Measurements from ENCODE around the gene GON7.

GON7 gene, protein sequence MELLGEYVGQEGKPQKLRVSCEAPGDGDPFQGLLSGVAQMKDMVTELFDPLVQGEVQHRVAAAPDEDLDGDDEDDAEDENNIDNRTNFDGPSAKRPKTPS

DNA sequence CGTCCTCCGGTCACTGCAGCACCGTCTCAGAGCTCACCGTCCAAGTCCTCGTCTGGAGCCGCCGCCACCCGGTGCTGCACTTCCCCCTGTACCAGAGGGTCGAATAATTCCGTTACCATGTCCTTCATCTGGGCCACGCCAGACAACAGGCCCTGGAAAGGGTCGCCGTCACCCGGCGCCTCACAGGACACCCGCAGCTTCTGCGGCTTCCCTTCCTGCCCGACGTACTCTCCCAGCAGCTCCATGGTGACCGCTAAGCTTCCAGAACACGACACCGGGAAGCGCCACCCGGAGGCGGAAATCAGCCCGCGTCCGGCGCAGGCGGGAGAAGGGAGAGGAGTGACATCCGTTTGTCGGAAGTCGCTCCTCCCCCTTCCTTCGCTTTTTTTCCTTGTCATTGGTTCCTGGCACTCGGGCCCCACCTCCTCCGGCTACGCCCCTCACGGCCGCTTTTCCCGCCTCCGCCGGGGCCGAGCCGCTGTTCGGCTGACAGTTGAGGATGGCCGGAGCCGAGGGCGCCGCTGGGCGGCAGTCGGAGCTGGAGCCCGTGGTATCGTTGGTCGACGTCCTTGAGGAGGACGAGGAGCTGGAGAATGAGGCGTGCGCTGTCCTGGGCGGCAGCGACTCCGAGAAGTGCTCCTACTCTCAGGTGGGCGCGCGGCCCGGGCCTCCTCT lies at the start of gene GON7, which contains the start of gene UBR7:
Gene GON7, minus strand, starts transcription at position 273 of the 675 bp plus-strand sequence. Its CDS starts 28 bp downstream, at position 245.
Gene UBR7, plus strand, starts transcription at position 464 of the 675 bp plus-strand sequence. Its CDS starts 36 bp downstream, at position 500.
- H3K79me2 ChIP-seq (ENCODE audit: insufficient read depth, low read length), result peaks cover 80% of the 10 kb centered on the region
- H4K20me1 ChIP-seq (ENCODE audit: low read depth, low read length), result peaks cover 23% of the 10 kb centered on the region; the same call in 1 of the 2 replicates
- H3K27ac ChIP-seq (ENCODE audit: low read depth, low read length), result peak within 1 kb of the TSS; percentile 75

DNA sequence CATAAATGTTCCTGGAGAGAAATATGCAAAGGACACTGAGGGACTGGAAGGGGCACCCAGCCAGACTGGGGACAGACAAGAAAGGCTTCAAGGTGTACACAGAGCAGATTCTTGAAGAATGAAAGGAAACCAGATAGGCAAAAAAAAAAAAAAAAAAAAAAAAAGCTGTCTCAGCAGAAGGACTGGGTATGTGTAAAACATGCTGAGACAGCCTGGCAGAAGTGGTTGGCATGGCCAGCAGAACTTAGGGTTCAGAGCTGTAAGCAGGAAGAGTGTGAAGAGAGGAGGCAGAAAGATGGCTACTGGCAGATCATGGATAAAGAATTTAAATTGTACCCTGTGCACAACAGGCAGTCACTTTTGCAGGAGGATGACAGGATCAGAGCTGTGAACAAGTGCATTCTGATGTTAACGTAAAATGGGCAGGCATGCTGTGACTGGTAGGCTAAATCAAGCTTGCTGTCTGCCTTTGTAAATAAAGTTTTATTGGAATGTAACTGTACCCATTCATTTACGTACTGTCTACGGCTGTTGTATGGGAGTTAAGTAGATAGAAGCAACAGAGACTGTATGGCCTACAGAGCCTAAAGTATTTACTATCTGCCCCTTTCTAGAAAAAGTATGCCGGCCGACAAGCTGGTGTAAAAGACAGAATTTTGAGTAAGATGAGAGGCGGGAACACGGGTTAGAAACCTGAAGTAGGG lies 42.4 kb upstream of the GON7 start:
- Histone ChIP-seq H3K9me2 (replicated peaks; ENCODE audit: insufficient read depth, low read length) (no peaks in the 10 kb centered on the region), H3F3A (ENCODE audit: insufficient read depth) (no peaks in the 10 kb centered on the region), H3K4me2 (ENCODE audit: low read depth, low read length, poor library complexity, severe bottlenecking) (no peak overlapping the region), H3K4me3 (ENCODE audit: insufficient read depth, low read length, poor library complexity, severe bottlenecking) (no peak overlapping the region), H3K27me3 (ENCODE audit: low read length) (no peaks in the 10 kb centered on the region), H3K27ac (ENCODE audit: low read depth, low read length) (no peak overlapping the region), H4K20me1 (ENCODE audit: low read depth, low read length) (no peaks in the 10 kb centered on the region), H3K9me3 (ENCODE audit: insufficient read depth, low read length) (no peaks in the 10 kb centered on the region), H3K79me2 (ENCODE audit: insufficient read depth, low read length) (no peaks in the 10 kb centered on the region), H2AFZ (ENCODE audit: low read depth, low read length, severe bottlenecking) (no peak overlapping the region), H3K36me3 (ENCODE audit: low read length) (peaks cover 17% of the 10 kb centered on the region; the same call in 1 of the 2 replicates), H3K9ac (ENCODE audit: low read length) (no peak overlapping the region)
- TF ChIP-seq EZH2phosphoT487 (conservative IDR thresholded peaks at IDR 0.05; ENCODE audit: low read length), result no peak
- TF ChIP-seq, protein P1, sequence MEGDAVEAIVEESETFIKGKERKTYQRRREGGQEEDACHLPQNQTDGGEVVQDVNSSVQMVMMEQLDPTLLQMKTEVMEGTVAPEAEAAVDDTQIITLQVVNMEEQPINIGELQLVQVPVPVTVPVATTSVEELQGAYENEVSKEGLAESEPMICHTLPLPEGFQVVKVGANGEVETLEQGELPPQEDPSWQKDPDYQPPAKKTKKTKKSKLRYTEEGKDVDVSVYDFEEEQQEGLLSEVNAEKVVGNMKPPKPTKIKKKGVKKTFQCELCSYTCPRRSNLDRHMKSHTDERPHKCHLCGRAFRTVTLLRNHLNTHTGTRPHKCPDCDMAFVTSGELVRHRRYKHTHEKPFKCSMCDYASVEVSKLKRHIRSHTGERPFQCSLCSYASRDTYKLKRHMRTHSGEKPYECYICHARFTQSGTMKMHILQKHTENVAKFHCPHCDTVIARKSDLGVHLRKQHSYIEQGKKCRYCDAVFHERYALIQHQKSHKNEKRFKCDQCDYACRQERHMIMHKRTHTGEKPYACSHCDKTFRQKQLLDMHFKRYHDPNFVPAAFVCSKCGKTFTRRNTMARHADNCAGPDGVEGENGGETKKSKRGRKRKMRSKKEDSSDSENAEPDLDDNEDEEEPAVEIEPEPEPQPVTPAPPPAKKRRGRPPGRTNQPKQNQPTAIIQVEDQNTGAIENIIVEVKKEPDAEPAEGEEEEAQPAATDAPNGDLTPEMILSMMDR (IDR thresholded peaks at IDR 0.05; ENCODE audit: insufficient read depth, low read length, poor library complexity, severe bottlenecking), result no peak

More for the DNA sequence above, at the start of gene GON7, which contains the start of gene UBR7:
- peak within 1 kb of the TSS; percentile 92 for H3K9ac ChIP-seq (ENCODE audit: low read length)
- peak within 1 kb of the TSS; percentile 85 for H3K4me2 ChIP-seq (ENCODE audit: low read depth, low read length, poor library complexity, severe bottlenecking)
- H2AFZ ChIP-seq (ENCODE audit: low read depth, low read length, severe bottlenecking), result peak within 1 kb of the TSS; percentile 84
- H3K9me3 ChIP-seq (ENCODE audit: insufficient read depth, low read length), result no peaks in the 10 kb centered on the region
- H3K27me3 ChIP-seq (ENCODE audit: low read length), result no peaks in the 10 kb centered on the region
- no peaks in the 10 kb centered on the region for H3K9me2 ChIP-seq (replicated peaks; ENCODE audit: insufficient read depth, low read length)
- peak within 1 kb of the TSS; percentile 98 for H3K4me3 ChIP-seq (ENCODE audit: insufficient read depth, low read length, poor library complexity, severe bottlenecking)
- TF ChIP-seq, protein P1 (IDR thresholded peaks at IDR 0.05; ENCODE audit: insufficient read depth, low read length, poor library complexity, severe bottlenecking), result no peak
- TF ChIP-seq EZH2phosphoT487 (conservative IDR thresholded peaks at IDR 0.05; ENCODE audit: low read length), result no peak
- H3K36me3 ChIP-seq (ENCODE audit: low read length), result peaks cover 19% of the 10 kb centered on the region; the same call in 1 of the 2 replicates
- H3F3A ChIP-seq (ENCODE audit: insufficient read depth), result peaks cover 41% of the 10 kb centered on the region

DNA sequence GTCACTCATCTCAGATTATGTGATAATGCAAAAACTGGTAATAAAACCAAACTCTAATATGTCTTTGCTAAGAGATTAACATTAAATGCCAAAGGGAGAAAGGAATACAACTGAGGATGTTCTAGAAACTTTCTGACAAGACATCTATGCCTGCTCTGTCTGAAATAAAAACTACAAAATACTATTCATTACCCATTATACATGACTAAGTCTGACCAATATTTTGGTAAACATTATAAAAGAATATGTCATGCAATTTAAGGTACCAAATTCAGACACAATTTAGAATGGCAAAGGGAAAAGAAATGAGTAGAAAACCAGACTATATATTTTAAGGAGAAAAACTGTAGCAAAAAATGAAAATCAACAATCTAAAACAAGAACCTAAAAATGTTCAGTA lies 39.7 kb upstream of the GON7 start:
- Histone ChIP-seq H4K20me1 (ENCODE audit: low read depth, low read length) (no peaks in the 10 kb centered on the region), H3K27ac (ENCODE audit: low read depth, low read length) (no peak overlapping the region), H3K9me3 (ENCODE audit: insufficient read depth, low read length) (no peaks in the 10 kb centered on the region), H2AFZ (ENCODE audit: low read depth, low read length, severe bottlenecking) (no peak overlapping the region), H3F3A (ENCODE audit: insufficient read depth) (no peaks in the 10 kb centered on the region), H3K9me2 (replicated peaks; ENCODE audit: insufficient read depth, low read length) (no peaks in the 10 kb centered on the region), H3K79me2 (ENCODE audit: insufficient read depth, low read length) (no peaks in the 10 kb centered on the region), H3K4me2 (ENCODE audit: low read depth, low read length, poor library complexity, severe bottlenecking) (no peak overlapping the region), H3K9ac (ENCODE audit: low read length) (no peak overlapping the region), H3K27me3 (ENCODE audit: low read length) (no peaks in the 10 kb centered on the region), H3K36me3 (ENCODE audit: low read length) (peaks cover 19% of the 10 kb centered on the region; the same call in 1 of the 2 replicates), H3K4me3 (ENCODE audit: insufficient read depth, low read length, poor library complexity, severe bottlenecking) (no peak overlapping the region)
- TF ChIP-seq, protein P1 (IDR thresholded peaks at IDR 0.05; ENCODE audit: insufficient read depth, low read length, poor library complexity, severe bottlenecking), result no peak
- TF ChIP-seq EZH2phosphoT487 (conservative IDR thresholded peaks at IDR 0.05; ENCODE audit: low read length), result no peak

Measured in SU-DHL-6 (cell line).